GM12878 (cell line): ENCODE measurements around the gene CCDC177. TPM values are rescaled to one million over a fixed set of nuclear protein-coding genes. Genes with fewer than 3 reads are reported as not detected.
A peak's percentile ranks its signal among the peaks of the same experiment; 100 is the strongest.

Experiments used
- ATAC-seq: fragments of 200-7000 bp; cut with Tn5 transposase; 3 replicates; pipeline ENCODE4 v1.9.1; 2020; ENCODE audit warnings: mild to moderate bottlenecking, moderate library complexity
- BruUV-seq: library from RNA; stranded (reverse); fragments of 400-500 nt; replicated peaks from 2 replicates; lab custom pipeline; 2021; lab: Mats Ljungman, UMichigan
- CTCF ChIA-PET: fragments of 300-600 bp; sonication (Branson Sonifier 250); formaldehyde crosslinking; extraction: SDS; loops from one replicate; lab custom pipeline; 2021; ENCODE audit warnings: inconsistent platforms; lab: Yijun Ruan, JAX
- POLR2A ChIA-PET: fragments of 350-600 bp; formaldehyde crosslinking; extraction: SDS; loops from one replicate; lab custom pipeline; 2021; ENCODE audit warnings: inconsistent platforms; lab: Charles Lee
- RAD21 ChIA-PET: fragments of 300-600 bp; sonication (Branson Sonifier 250); formaldehyde crosslinking; loops from one replicate; lab custom pipeline; 2023; ENCODE audit warnings: antibody characterized with exemption; ENCODE audit not compliant: unreplicated experiment; lab: Charles Lee
- SMC1A ChIA-PET: fragments of 300-600 bp; sonication (Branson Sonifier 250); formaldehyde crosslinking; loops from one replicate; lab custom pipeline; 2023; ENCODE audit not compliant: unreplicated experiment, uncharacterized antibody; lab: Charles Lee
- DNase-seq: peaks from one replicate; pipeline ENCODE4 v3.0.0-alpha.2; 2011; ENCODE audit warnings: low read depth, low spot score
- FAIRE-seq: peaks from 3 replicates; lab custom pipeline; 2011; peaks lifted over from hg19 to GRCh38; lab: Jason Lieb, UNC
- H2AFZ ChIP-seq: 2 replicates; pipeline ENCODE4 v1.6.0; 2011; ENCODE audit warnings: low read depth, low read length, control low read depth; ENCODE audit not compliant: control insufficient read depth
- H3K27ac ChIP-seq: 2 replicates; pipeline ENCODE4 v1.5.1; 2011; ENCODE audit warnings: control low read depth; ENCODE audit not compliant: control insufficient read depth, insufficient read depth
- H3K27me3 ChIP-seq, 2 experiments: replicated peaks in 1 of 2; 2 replicates each; pipeline versions ENCODE4 v1.6.0 to v1.6.1; 2011; ENCODE audit warnings: low read length in 1 of 2; ENCODE audit not compliant: control insufficient read depth in 2 of 2, insufficient read depth in 2 of 2
- H3K36me3 ChIP-seq, 2 experiments: 2 replicates each; pipeline ENCODE4 v1.5.1; 2011; ENCODE audit warnings: low read length in 1 of 2; ENCODE audit not compliant: control insufficient read depth in 2 of 2, insufficient read depth in 2 of 2
- H3K4me1 ChIP-seq: 2 replicates; pipeline ENCODE4 v1.6.1; 2011; ENCODE audit warnings: mild to moderate bottlenecking, low read length, moderate library complexity, mixed read lengths; ENCODE audit not compliant: control insufficient read depth, insufficient read depth
- H3K4me2 ChIP-seq: 2 replicates; pipeline ENCODE4 v1.6.0; 2011; ENCODE audit warnings: control low read depth; ENCODE audit not compliant: control insufficient read depth, insufficient read depth
- H3K4me3 ChIP-seq: fragments of 200-600 bp; sonication (generic); 2 replicates; pipeline ENCODE4 v1.5.1; 2016
- H3K79me2 ChIP-seq: 2 replicates; pipeline ENCODE4 v1.6.0; 2011; ENCODE audit warnings: low read length; ENCODE audit not compliant: control insufficient read depth, insufficient read depth
- H3K9ac ChIP-seq: 2 replicates; pipeline ENCODE4 v1.8.0; 2011; ENCODE audit warnings: low read length, control low read depth, mixed read lengths; ENCODE audit not compliant: control insufficient read depth, insufficient read depth
- H3K9me3 ChIP-seq: replicated peaks from 3 replicates; pipeline ENCODE4 v1.5.1; 2011; ENCODE audit warnings: mild to moderate bottlenecking, low read length; ENCODE audit not compliant: control insufficient read depth, insufficient read depth
- H4K20me1 ChIP-seq: 2 replicates; pipeline ENCODE4 v1.6.0; 2011; ENCODE audit not compliant: control insufficient read depth, insufficient read depth
- CBX3 ChIP-seq: fragments of 200-600 bp; sonication (generic); IDR thresholded peaks from 2 replicates; pipeline ENCODE4 v1.6.1; 2016; ENCODE audit warnings: low read depth, borderline replicate concordance
- KDM1A ChIP-seq: fragments of 200-600 bp; sonication (generic); IDR thresholded peaks from 2 replicates; pipeline ENCODE4 v1.6.1; 2016; ENCODE audit warnings: borderline replicate concordance
- PRDM15 ChIP-seq: fragments of 450-650 bp; formaldehyde crosslinking; IDR thresholded peaks from 2 replicates; pipeline ENCODE4 v1.4.0; 2020; ENCODE audit warnings: mild to moderate bottlenecking, moderate library complexity
- RAD21 ChIP-seq: IDR thresholded peaks from 2 replicates; pipeline ENCODE4 v1.6.1; 2011; ENCODE audit warnings: mild to moderate bottlenecking, low read depth, low read length, moderate library complexity; ENCODE audit not compliant: insufficient read depth
- WGBS: methylation state at CpG from one replicate; pipeline ENCODE4 v1.1.6; 2016; ENCODE audit warnings: low lambda C conversion rate; ENCODE audit not compliant: insufficient replicate concordance, insufficient coverage; ENCODE audit errors: missing lambda C conversion rate; 5-methylcytosine and 5-hydroxymethylcytosine counted together
- in situ Hi-C: fragments of 300-500 bp; cut with MboI; formaldehyde crosslinking; loops from 9 replicates; pipeline ENCODE4 v1.14.3; 2018; ENCODE audit warnings: mixed read lengths
- intact Hi-C: fragments of 100-400 bp; cut with micrococcal nuclease; formaldehyde crosslinking; loops from one replicate; pipeline ENCODE4 v1.14.2; 2022; ENCODE audit not compliant: unreplicated experiment
- polyA plus RNA-seq, 11 experiments: library from polyadenylated mRNA; depleted of rRNA in 4 of 11; unstranded in 6 of 11; stranded (reverse) in 5 of 11; fragments of >200 nt; fragmentation: Nextera tagmentation in 4 of 11; fragmentation: Illumina TruSeq in 1 of 11; extraction: Ambion mirVana in 4 of 11; extraction: Trizol in 1 of 11; gene quantifications; 1 replicate in 1 of 11; 2 replicates in 10 of 11; pipeline versions ENCODE4 v1.2.1 to v1.2.3, GENCODE V29; 2011 to 2016; ENCODE audit warnings: inconsistent platforms in 2 of 11, missing spikeins in 2 of 11, low read depth in 1 of 11
- total RNA-seq, 4 experiments: library from RNA; depleted of rRNA in 3 of 4; stranded (reverse); fragments of >200 nt in 3 of 4; fragmentation: Illumina TruSeq in 1 of 4; extraction: Trizol in 1 of 4; gene quantifications; 2 replicates each; pipeline versions ENCODE4 v1.2.1 to v1.2.3, GENCODE V29; 2013 to 2021
- TF ChIP-seq, protein P1 (sequence below), 3 experiments: IDR thresholded peaks in 2 of 3; conservative IDR thresholded peaks in 1 of 3; 2 replicates each; pipeline ENCODE4 v1.5.1; 2011; ENCODE audit warnings: low read depth in 3 of 3, low read length in 3 of 3, mild to moderate bottlenecking in 3 of 3, control low read depth in 2 of 3, moderate library complexity in 2 of 3, inconsistent platforms in 1 of 3, mixed read lengths in 1 of 3; ENCODE audit not compliant: control insufficient read depth in 2 of 3, insufficient read depth in 1 of 3; ENCODE audit errors: extremely low read depth in 1 of 3

The CCDC177 gene
- total and polyA plus RNA-seq, 10 of the 15 experiments (the other 5 are each of a cell fraction or from before 2014, with no cell fraction given), result not detected

- RAD21 ChIA-PET, result interaction anchor here (1.2 to 1.6 kb wide), 2 partner anchors 138 to 149 kb away, joined by 3 to 4 read pairs; no protein-coding TSS in a partner anchor
Measured at GRCh38 chr14:69580009-69580577, 5.4 kb upstream of the CCDC177 start.

More at GRCh38 chr14:69580009-69580577, 5.4 kb upstream of the CCDC177 start:
- Histone ChIP-seq H3K9me3 (no peaks in the 10 kb centered on the region; the same call in 2 of the 3 replicates), H3K27me3 (peaks cover 0 to 1% of the 10 kb centered on the region in 2 experiments; a peak in 1 of 4 replicates), H3K36me3 (no peaks in the 10 kb centered on the region), H3K79me2 (no peaks in the 10 kb centered on the region), H3K4me2 (no peak overlapping the region), H2AFZ (no peak overlapping the region), H4K20me1 (no peaks in the 10 kb centered on the region), H3K27ac (no peak overlapping the region), H3K4me3 (no peak overlapping the region), H3K4me1 (no peaks in the 10 kb centered on the region), H3K9ac (no peak overlapping the region)
- no peak for TF ChIP-seq KDM1A
- TF ChIP-seq, protein P1, sequence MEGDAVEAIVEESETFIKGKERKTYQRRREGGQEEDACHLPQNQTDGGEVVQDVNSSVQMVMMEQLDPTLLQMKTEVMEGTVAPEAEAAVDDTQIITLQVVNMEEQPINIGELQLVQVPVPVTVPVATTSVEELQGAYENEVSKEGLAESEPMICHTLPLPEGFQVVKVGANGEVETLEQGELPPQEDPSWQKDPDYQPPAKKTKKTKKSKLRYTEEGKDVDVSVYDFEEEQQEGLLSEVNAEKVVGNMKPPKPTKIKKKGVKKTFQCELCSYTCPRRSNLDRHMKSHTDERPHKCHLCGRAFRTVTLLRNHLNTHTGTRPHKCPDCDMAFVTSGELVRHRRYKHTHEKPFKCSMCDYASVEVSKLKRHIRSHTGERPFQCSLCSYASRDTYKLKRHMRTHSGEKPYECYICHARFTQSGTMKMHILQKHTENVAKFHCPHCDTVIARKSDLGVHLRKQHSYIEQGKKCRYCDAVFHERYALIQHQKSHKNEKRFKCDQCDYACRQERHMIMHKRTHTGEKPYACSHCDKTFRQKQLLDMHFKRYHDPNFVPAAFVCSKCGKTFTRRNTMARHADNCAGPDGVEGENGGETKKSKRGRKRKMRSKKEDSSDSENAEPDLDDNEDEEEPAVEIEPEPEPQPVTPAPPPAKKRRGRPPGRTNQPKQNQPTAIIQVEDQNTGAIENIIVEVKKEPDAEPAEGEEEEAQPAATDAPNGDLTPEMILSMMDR (IDR thresholded peaks at IDR 0.05 in 2 of 3, conservative IDR thresholded peaks at IDR 0.05 in 1 of 3; ENCODE audit: control insufficient read depth in 2 of 3, extremely low read depth in 1 of 3, insufficient read depth in 1 of 3, low read depth in 3 of 3, low read length in 3 of 3), result peak; percentile 43 to 53 (median 47)
- no peak for TF ChIP-seq CBX3
- TF ChIP-seq RAD21, result peak; percentile 39
- no peak for TF ChIP-seq PRDM15 (CRISPR knock-in tag)
- no TSS peak for BruUV-seq
- DNase-seq (no peak), ATAC-seq (peak; percentile 74), FAIRE-seq (no peak)
- intact Hi-C loops, result no loop called here
- ChIA-PET SMC1A (interaction anchor here (0.9 to 1.2 kb wide), 4 partner anchors 25 to 238 kb away, joined by 3 to 5 read pairs (median 3); no protein-coding TSS in a partner anchor), POLR2A (no interaction called here), CTCF (interaction anchor here (0.8 to 2.0 kb wide), 12 partner anchors 13 to 337 kb away, joined by 3 to 9 read pairs (median 4); no protein-coding TSS in a partner anchor)
- 4% methylated on average over 7 of the region's 7 CpGs for WGBS
- in situ Hi-C loops, result loop anchor here (5.0 to 10.0 kb wide), 2 partner anchors 147 to 445 kb away; no protein-coding TSS in a partner anchor
